ENCODE data around the gene DLG2. TPM values are rescaled to one million over a fixed set of nuclear protein-coding genes. Genes with fewer than 3 reads are reported as not detected.

Gene DLG2
- total and polyA plus RNA-seq, 2 of the 4 experiments (the other 2 are of a cell fraction) = 0.31 to 0.36 TPM

- H3K9me1 ChIP-seq (ENCODE audit: insufficient read depth, low read length) = no peaks in the 10 kb centered on the region
- no peak overlapping the region for H3K4ac ChIP-seq (ENCODE audit: low read depth, low read length)
- no peak overlapping the region for H4K5ac ChIP-seq (ENCODE audit: low read depth, low read length)
- ATAC-seq (ENCODE audit: low read depth) (no peak), DNase-seq (no peak)
- BruUV-seq (replicated peaks) = no TSS peak
- H2BK20ac ChIP-seq (ENCODE audit: low read depth, low read length) = no peak overlapping the region
- H3K56ac ChIP-seq (ENCODE audit: extremely low read depth, insufficient read depth, low read length) = no peak overlapping the region
- H2BK120ac ChIP-seq (ENCODE audit: low read depth, low read length) = no peak overlapping the region
- H4K8ac ChIP-seq (ENCODE audit: low read depth in 2 of 2, low read length in 2 of 2) = no peak overlapping the region
- no peak for TF ChIP-seq POLR2A (IDR thresholded peaks at IDR 0.05; ENCODE audit: low read depth, low read length)
- TF ChIP-seq MAZ (IDR thresholded peaks at IDR 0.05; ENCODE audit: borderline replicate concordance, low read depth, low read length) = no peak
- TF ChIP-seq SMC3 (IDR thresholded peaks at IDR 0.05; ENCODE audit: low read depth, low read length) = no peak
- TF ChIP-seq MAFK (IDR thresholded peaks at IDR 0.05; ENCODE audit: low read depth, low read length) = no peak
- TF ChIP-seq RAD21 (IDR thresholded peaks at IDR 0.05; ENCODE audit: low read length) = no peak
- no peak for TF ChIP-seq RCOR1 (IDR thresholded peaks at IDR 0.05; ENCODE audit: insufficient replicate concordance, low read length)
- TF ChIP-seq, protein P1, sequence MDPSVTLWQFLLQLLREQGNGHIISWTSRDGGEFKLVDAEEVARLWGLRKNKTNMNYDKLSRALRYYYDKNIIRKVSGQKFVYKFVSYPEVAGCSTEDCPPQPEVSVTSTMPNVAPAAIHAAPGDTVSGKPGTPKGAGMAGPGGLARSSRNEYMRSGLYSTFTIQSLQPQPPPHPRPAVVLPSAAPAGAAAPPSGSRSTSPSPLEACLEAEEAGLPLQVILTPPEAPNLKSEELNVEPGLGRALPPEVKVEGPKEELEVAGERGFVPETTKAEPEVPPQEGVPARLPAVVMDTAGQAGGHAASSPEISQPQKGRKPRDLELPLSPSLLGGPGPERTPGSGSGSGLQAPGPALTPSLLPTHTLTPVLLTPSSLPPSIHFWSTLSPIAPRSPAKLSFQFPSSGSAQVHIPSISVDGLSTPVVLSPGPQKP (IDR thresholded peaks at IDR 0.05; ENCODE audit: borderline replicate concordance, low read depth, low read length) = no peak
- TF ChIP-seq, protein P2, sequence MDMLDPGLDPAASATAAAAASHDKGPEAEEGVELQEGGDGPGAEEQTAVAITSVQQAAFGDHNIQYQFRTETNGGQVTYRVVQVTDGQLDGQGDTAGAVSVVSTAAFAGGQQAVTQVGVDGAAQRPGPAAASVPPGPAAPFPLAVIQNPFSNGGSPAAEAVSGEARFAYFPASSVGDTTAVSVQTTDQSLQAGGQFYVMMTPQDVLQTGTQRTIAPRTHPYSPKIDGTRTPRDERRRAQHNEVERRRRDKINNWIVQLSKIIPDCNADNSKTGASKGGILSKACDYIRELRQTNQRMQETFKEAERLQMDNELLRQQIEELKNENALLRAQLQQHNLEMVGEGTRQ (IDR thresholded peaks at IDR 0.05; ENCODE audit: low read depth, low read length) = no peak
- no peak for TF ChIP-seq BHLHE40 (IDR thresholded peaks at IDR 0.05; ENCODE audit: low read depth, low read length)
- TF ChIP-seq, protein P3, sequence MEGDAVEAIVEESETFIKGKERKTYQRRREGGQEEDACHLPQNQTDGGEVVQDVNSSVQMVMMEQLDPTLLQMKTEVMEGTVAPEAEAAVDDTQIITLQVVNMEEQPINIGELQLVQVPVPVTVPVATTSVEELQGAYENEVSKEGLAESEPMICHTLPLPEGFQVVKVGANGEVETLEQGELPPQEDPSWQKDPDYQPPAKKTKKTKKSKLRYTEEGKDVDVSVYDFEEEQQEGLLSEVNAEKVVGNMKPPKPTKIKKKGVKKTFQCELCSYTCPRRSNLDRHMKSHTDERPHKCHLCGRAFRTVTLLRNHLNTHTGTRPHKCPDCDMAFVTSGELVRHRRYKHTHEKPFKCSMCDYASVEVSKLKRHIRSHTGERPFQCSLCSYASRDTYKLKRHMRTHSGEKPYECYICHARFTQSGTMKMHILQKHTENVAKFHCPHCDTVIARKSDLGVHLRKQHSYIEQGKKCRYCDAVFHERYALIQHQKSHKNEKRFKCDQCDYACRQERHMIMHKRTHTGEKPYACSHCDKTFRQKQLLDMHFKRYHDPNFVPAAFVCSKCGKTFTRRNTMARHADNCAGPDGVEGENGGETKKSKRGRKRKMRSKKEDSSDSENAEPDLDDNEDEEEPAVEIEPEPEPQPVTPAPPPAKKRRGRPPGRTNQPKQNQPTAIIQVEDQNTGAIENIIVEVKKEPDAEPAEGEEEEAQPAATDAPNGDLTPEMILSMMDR (conservative IDR thresholded peaks at IDR 0.05; ENCODE audit: low read depth, low read length) = no peak
- TF ChIP-seq NFE2L2 (IDR thresholded peaks at IDR 0.05; ENCODE audit: low read depth, low read length) = no peak
- no peak for TF ChIP-seq MXI1 (IDR thresholded peaks at IDR 0.05; ENCODE audit: borderline replicate concordance, low read depth, low read length)
- TF ChIP-seq CHD1 (IDR thresholded peaks at IDR 0.05; ENCODE audit: low read depth, low read length) = no peak
- no peak for TF ChIP-seq CEBPB (IDR thresholded peaks at IDR 0.05; ENCODE audit: low read depth, low read length)
- TF ChIP-seq RFX5 (IDR thresholded peaks at IDR 0.05; ENCODE audit: low read depth, low read length) = no peak
- TF ChIP-seq FOS (IDR thresholded peaks at IDR 0.05; ENCODE audit: low read depth, low read length) = no peak
- H2AK9ac ChIP-seq (replicated peaks; ENCODE audit: low read depth, low read length, poor library complexity) = no peak overlapping the region
- no peak overlapping the region; the same call in 1 of the 2 replicates for H3K14ac ChIP-seq (replicated peaks; ENCODE audit: low read depth, low read length)
- intact Hi-C loops (cut with micrococcal nuclease) (no loop called here), in situ Hi-C loops (cut with MboI; ENCODE audit: low sequenced_read_pairs) (no loop called here), dilution Hi-C loops (cut with HindIII; ENCODE audit: low sequenced_read_pairs, unreplicated experiment) (no loop called here)
- no peak overlapping the region for H3K9ac ChIP-seq (ENCODE audit: low read depth, low read length)
- H3K36me3 ChIP-seq (ENCODE audit: control insufficient read depth, insufficient read depth, low read length) = no peaks in the 10 kb centered on the region
- H3K9me3 ChIP-seq (ENCODE audit: control insufficient read depth, insufficient read depth, low read length) = no peaks in the 10 kb centered on the region
- no peaks in the 10 kb centered on the region for H3K27me3 ChIP-seq (ENCODE audit: control insufficient read depth, insufficient read depth, low read length)
- no peak overlapping the region for H3K23ac ChIP-seq (ENCODE audit: low read depth, low read length)
- no peak overlapping the region for H3K27ac ChIP-seq (ENCODE audit: insufficient read depth, low read length)
- H2BK5ac ChIP-seq (ENCODE audit: low read depth, low read length, poor library complexity, severe bottlenecking) = no peak overlapping the region
- H2AFZ ChIP-seq (replicated peaks; ENCODE audit: low read length, poor library complexity) = no peak overlapping the region
- H3K18ac ChIP-seq (ENCODE audit: low read depth, low read length) = no peak overlapping the region
- WGBS, 2 experiments (ENCODE audit: extremely low coverage in 2 of 2, insufficient read length in 1 of 2) = no CpG with 5 or more reads among the region's 1 CpG
- no peaks in the 10 kb centered on the region for H3K4me1 ChIP-seq (ENCODE audit: control insufficient read depth, insufficient read depth, low read length)
- ChIA-PET CTCF (no interaction called here), POLR2A (ENCODE audit: unreplicated experiment) (no interaction called here)
- H4K91ac ChIP-seq (ENCODE audit: insufficient read depth, low read depth, low read length) = no peak overlapping the region
- H2AK5ac ChIP-seq (ENCODE audit: low read depth, low read length) = no peak overlapping the region
- H2BK15ac ChIP-seq (ENCODE audit: low read depth, low read length) = no peak overlapping the region
- H3K4me2 ChIP-seq (ENCODE audit: low read depth, low read length) = no peak overlapping the region
- no peaks in the 10 kb centered on the region for H3K79me1 ChIP-seq (ENCODE audit: low read depth in 1 of 2, low read length in 2 of 2)
- H4K20me1 ChIP-seq (ENCODE audit: insufficient read depth, low read length) = no peaks in the 10 kb centered on the region
- H3K4me3 ChIP-seq (ENCODE audit: insufficient read depth, low read depth, low read length) = no peak overlapping the region
These were observed 503.4 kb downstream of the DLG2 start for GRCh38 chr11:85123752-85124231.

Data from IMR-90 (cell line).